Adipocyte (in vitro differentiated cells): ENCODE results near the gene CEP72.
"Not testable (repeated sequence)": the region's sequence is repeated elsewhere in the genome, so short reads cannot be mapped to it uniquely, and the experiment has no call there.

Experiments
- DNase-seq: peaks from one replicate; pipeline ENCODE4 v3.0.0-alpha.2; 2015; ENCODE audit warnings: low read depth
- H3K27me3 ChIP-seq: replicated peaks from 2 replicates; pipeline ENCODE4 v1.7.0; 2013; ENCODE audit warnings: mild to moderate bottlenecking, low read length, moderate library complexity; ENCODE audit not compliant: control insufficient read depth, insufficient read depth
- H3K36me3 ChIP-seq: 2 replicates; pipeline ENCODE4 v1.7.0; 2013; ENCODE audit warnings: low read length, mild to moderate bottlenecking, moderate library complexity; ENCODE audit not compliant: control insufficient read depth, insufficient read depth, severe bottlenecking
- H3K4me1 ChIP-seq: 2 replicates; pipeline ENCODE4 v1.7.0; 2013; ENCODE audit warnings: mild to moderate bottlenecking, low read length, moderate library complexity; ENCODE audit not compliant: control insufficient read depth, insufficient read depth
- H3K4me3 ChIP-seq: 2 replicates; pipeline ENCODE4 v1.7.0; 2013; ENCODE audit warnings: mild to moderate bottlenecking, low read length, moderate library complexity
- H3K9ac ChIP-seq: 2 replicates; pipeline ENCODE4 v1.7.0; 2013; ENCODE audit warnings: mild to moderate bottlenecking, low read length, moderate library complexity
- H3K9me3 ChIP-seq: 2 replicates; pipeline ENCODE4 v1.7.0; 2013; ENCODE audit warnings: mild to moderate bottlenecking, low read length, moderate library complexity; ENCODE audit not compliant: control insufficient read depth

Gene CEP72

DNA sequence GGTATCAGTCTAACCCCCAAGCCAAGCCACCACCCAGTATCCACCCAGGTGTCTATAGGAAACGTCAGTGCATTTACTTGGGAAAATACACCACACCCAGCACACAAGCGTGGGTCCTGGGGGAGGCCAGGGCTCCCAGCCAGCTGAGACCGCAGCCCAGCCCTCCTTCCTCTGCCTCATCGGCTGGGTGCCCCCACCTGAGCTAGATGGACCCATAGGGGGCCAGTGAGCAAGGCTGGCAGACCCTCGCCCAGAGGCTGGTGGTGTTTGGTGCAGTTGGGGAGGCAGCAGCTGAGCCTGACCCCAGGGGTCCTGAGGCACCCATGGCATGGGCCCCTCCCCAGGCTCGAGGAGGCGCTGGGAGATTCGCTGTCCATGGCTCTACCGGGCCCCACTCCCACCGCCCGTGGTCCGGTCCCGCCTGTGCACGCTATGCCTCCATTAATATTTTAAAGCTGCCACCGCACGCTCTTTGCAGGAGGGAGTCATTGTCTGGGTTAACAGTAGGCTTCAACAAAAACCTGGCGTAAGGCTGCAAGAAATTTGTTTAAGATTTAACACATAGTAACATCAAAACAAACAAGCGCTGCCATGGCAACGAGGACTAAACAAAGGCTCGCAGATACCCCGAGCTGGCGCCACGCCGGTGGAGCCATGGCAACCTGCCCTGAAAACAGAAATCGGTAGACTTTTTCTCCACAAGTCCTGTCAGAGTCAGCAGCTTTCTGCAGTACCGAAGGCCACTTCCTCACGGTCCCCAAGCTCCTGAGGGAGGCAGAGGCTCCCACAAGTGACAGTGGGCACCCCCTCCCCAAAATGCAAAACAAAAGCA lies 60.4 kb downstream of the CEP72 start:
- DNase-seq = peak; percentile 73
- Histone ChIP-seq H3K36me3 (no peaks in the 10 kb centered on the region), H3K4me1 (peaks cover 16% of the 10 kb centered on the region), H3K9ac (no peak overlapping the region), H3K27me3 (peaks cover 44% of the 10 kb centered on the region), H3K4me3 (no peak overlapping the region), H3K9me3 (no peaks in the 10 kb centered on the region)

DNA sequence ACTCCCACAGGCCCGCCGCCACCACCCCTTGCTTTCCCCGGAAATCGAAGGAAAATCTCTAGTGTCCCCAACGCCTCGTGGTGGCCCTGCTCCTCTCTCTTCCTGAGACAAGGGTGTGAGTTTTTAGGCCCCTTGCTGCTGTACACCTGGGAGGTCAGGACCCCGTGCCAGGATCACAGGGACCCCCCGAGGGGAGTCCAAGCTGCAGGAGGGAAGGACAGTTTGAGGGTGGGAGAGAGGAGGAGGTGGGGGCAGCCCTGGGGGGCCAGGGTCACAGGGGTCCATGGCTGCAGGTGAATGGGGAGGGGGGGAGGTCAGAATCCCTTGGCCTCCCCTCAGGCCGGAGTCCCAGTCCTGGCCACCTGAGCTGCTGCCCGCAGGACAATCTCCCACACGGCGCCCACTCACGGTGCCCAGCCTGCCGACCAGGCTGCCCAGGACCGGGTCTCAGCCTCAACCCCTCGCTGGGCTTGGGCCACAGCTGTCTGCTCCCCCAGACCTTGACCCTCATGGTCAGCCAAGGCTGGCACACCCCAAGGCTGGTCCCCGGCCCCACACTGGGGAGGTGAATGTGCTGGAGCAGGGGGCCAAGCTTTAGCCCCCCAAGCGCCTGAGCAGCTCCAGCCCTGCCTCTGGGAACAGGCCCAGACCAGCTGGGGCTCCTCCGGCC lies 61.2 kb downstream of the CEP72 start:
- no peak for DNase-seq
- Histone ChIP-seq H3K4me1 (peaks cover 16% of the 10 kb centered on the region), H3K36me3 (no peaks in the 10 kb centered on the region), H3K4me3 (no peak overlapping the region), H3K9ac (no peak overlapping the region), H3K9me3 (no peaks in the 10 kb centered on the region), H3K27me3 (peaks cover 44% of the 10 kb centered on the region)

DNA sequence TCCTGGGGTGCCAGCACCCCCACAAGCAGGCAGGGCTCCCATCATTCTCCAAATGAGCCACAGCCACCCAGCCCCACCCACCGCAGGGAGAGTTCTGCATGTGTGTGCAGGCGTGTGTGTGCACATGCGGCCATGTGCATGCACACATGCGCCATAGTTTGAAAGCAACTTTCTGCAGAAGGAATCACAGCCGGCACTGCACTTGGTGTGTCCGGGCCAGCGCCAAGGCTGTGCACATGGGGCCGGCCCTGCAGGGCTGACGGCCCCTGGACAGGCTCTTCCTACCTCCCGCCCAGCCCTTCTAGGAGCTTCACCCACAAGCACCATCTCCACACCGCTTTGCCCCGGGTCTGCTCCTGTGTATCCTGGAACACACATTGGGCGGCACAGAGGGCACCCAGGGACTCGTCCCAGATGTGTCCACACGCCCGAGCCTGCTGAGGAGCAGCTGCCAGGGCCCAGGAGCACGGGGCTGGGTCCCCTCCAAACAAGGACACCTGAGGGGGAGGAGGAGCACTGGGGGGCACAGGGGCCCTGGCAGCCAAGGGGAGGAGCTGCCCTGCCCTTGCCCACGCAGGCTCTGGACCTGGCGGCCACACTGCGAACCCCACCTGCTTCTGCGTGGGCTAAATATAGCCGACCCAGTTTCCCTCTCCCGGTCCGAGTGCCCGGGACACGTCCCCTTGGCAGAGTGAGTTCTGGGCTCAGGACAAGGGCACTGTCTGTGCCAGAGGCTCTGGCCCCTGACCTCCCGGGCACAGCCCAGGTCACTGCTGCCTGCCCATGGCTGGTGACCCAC lies 61.9 kb downstream of the CEP72 start:
- H3K9ac ChIP-seq = no peak overlapping the region
- no peak overlapping the region for H3K4me3 ChIP-seq
- no peaks in the 10 kb centered on the region for H3K9me3 ChIP-seq
- peaks cover 44% of the 10 kb centered on the region for H3K27me3 ChIP-seq
- H3K4me1 ChIP-seq = peaks cover 16% of the 10 kb centered on the region
- DNase-seq = no peak
- no peaks in the 10 kb centered on the region for H3K36me3 ChIP-seq

DNA sequence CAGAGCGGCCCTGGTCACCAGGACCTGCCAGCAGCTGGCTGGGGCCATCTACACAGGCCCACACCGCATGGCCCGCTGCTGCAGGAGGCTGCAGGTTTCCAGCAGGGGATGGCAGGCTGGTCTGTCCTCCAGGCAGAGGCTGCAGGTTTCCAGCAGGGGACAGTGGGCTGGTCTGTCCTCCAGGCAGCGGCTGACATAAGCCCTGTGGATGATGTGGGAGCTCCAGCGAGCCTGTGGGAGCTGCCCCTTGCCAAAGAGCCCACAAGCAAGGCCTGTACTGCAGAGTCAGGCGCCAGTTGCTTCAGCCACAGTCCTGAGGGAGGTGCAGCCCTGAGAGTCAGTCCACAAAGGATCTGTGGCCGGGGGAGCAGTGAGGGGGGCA lies 62.5 kb downstream of the CEP72 start:
- H3K36me3 ChIP-seq = no peaks in the 10 kb centered on the region
- no peak overlapping the region for H3K9ac ChIP-seq
- no peak overlapping the region for H3K4me3 ChIP-seq
- DNase-seq = no peak
- H3K4me1 ChIP-seq = peaks cover 16% of the 10 kb centered on the region
- H3K9me3 ChIP-seq = no peaks in the 10 kb centered on the region
- peaks cover 44% of the 10 kb centered on the region for H3K27me3 ChIP-seq

DNA sequence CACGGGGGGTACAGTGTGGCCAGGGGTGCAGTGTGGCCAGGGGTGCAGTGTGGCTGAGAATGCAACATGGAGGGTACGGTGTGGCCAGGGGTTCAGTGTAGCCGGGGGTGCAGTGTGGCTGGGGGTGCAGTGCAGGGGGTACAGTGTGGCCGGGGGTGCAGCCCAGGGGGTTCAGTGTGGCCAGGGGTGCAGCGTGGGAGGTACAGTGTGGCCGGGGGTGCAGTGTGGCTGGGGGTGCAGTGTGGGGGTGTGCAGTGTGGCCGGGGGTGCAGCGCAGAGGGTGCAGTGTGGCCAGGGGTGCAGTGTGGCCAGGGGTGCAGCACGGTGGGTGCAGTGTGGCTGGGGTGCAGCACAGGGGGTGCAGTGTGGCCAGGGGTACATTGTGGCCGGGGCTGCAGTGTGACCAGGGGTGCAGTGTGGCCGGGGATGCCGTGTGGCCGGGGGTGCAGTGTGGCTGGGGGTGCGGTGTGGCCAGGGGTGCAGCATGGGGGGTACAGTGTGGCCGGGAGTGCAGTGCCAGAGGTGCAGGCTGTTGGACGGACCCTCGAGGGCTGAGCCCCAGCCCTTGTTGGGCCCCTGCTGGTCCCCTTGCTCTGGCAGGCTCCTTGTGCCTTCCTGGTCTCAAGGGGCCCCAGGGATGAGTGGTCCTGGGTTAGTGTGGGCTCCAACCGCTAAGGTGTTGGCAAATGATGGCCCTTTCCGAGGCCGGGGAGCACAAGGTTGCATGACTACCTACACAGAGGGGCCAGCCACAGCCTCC lies 63.2 kb downstream of the CEP72 start:
- H3K4me1 ChIP-seq = peaks cover 16% of the 10 kb centered on the region

DNA sequence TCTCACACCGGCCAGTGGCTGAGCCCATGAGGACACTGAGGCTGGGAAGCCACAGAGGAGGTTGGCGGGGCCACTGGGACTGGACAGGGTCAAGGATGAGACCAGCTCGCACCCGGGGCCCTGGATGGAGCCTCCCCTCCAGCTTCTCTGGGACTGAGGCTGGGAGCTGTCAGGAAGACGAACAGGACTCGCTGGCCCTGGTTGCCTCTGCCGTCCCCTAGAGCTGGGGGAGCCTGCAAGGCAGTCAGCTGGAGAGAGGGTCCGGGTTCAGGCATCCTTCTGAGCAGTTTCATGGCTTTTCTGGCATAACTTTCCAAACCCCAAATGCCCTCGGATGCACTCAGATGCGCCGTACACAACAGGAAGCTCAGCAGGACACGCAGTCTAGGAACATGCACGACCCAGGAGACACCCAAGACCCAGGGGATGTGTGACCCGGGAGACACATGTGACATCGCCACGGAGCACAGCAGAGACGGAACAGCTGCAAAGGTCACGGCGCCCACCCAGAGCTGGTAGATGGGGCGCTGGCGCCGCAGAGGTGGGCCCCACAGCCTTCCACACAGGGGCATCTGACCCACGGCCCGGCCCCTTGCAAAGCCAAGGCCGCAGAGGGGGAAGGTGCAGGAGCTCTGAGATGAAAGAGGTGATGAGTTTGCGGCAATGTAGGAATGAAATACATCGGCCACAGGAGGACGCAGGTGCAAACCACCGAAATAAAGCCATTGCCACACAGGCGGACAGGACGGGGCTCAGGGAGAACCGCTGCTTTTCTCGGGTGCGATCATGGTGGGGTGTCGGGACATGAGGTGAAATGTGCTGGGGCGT lies 63.9 kb downstream of the CEP72 start:
- Histone ChIP-seq H3K4me1 (peaks cover 16% of the 10 kb centered on the region), H3K9ac (no peak overlapping the region), H3K9me3 (no peaks in the 10 kb centered on the region), H3K36me3 (no peaks in the 10 kb centered on the region), H3K4me3 (no peak overlapping the region), H3K27me3 (peaks cover 44% of the 10 kb centered on the region)
- no peak for DNase-seq

More for the DNA sequence above, 63.2 kb downstream of the CEP72 start:
- DNase-seq = no peak
- Histone ChIP-seq H3K27me3 (peaks cover 44% of the 10 kb centered on the region), H3K4me3 (no peak overlapping the region), H3K36me3 (no peaks in the 10 kb centered on the region), H3K9ac (no peak overlapping the region), H3K9me3 (no peaks in the 10 kb centered on the region)

DNA sequence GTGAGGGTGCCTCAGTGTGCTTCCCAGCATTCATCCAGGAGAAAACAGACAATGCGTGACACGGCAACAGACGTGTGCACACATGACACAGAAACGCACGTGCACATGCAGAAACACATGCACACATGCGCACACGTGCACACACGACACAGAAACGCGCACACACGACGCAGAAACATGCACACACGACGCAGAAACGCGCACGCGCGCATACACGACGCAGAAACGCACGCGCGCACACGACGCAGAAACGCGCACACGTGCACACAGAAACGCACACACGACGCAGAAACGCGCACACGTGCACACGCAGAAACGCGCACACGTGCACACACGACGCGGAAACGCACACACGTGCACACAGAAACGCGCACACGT lies 64.5 kb downstream of the CEP72 start:
- Histone ChIP-seq H3K36me3 (no peaks in the 10 kb centered on the region), H3K4me3 (no peak overlapping the region)

DNA sequence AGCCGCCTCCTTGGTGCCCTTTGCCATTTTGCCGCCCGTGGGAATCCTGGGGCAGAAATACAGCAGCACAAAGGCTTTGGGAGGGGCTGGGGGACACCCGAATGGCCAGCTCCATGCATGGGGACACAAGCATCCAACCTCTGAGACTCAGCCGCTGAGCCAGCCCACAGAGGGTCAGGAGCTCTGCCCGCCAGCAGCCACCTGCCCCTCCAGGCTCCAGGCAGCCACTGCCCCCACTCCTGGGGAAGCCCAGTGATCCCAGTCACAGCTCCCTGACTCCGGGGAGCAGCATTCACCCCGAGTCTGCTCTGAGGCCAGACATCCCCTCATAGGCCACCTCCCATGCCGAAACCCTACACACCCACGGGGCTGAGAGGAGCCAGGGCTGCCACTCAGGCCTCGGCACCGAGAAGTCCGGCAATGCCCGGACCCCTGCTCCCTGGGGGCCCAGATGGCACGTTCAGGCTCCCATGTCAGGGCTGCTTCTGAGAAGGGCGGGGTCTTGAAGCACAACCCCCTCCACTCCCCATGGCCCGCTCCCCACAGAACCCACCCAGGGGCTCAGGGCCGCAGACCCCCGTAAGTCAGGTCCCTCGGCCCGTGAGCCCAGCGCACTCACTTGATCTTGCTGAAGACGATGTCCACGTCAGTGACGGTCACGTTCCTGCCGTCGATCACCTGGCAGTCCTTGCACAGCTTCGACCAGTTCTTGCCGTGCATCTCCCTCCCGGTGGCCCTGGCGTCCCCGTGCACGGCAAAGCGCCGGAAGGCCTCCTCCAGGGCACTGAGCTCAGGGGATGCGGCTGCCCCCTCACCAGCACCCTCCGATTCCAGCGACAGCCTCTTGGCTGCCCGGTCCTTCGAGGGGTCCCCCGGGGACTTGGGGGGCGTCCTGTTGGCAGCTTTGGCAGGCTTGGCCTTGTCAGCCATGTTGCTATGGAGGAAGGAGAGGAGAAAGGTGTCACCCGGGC lies 65.3 kb downstream of the CEP72 start:
- Histone ChIP-seq H3K36me3 (no peaks in the 10 kb centered on the region), H3K4me1 (peaks cover 7% of the 10 kb centered on the region), H3K27me3 (peaks cover 41% of the 10 kb centered on the region), H3K9me3 (no peaks in the 10 kb centered on the region), H3K4me3 (no peak overlapping the region), H3K9ac (no peak overlapping the region)
- DNase-seq = no peak

More for the DNA sequence above, 64.5 kb downstream of the CEP72 start:
- no peak for DNase-seq
- H3K4me1 ChIP-seq = peaks cover 10% of the 10 kb centered on the region
- H3K9ac ChIP-seq = no peak overlapping the region
- no peaks in the 10 kb centered on the region for H3K9me3 ChIP-seq
- peaks cover 44% of the 10 kb centered on the region for H3K27me3 ChIP-seq

DNA sequence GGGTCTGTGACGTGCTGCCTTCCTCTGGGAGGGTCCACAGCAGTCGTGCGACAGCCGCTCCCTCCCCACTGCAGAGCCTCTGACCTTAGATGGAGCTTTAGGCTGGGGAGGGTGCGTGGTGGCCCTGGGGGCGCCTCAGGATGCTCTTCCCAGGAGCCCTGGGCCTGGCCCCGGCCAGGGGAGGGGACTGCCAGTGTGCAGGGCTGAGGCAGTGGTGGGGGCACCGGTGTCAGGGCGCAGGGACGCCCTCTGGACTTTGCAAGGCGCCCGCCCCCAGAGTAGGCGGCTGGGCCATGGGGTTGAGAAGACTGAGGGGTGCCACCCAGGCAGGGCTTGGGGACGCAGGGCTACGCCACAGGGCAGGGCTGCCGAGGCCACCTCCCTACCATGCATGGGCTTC lies 66.4 kb downstream of the CEP72 start:
- not testable (repeated sequence) for DNase-seq, H3K9me3 ChIP-seq, H3K4me1 ChIP-seq, H3K36me3 ChIP-seq, H3K4me3 ChIP-seq, H3K9ac ChIP-seq
- peaks cover 30% of the 10 kb centered on the region for H3K27me3 ChIP-seq
